ENCODE measurements around the gene COP1. TPM values are rescaled to one million over a fixed set of nuclear protein-coding genes. Genes with fewer than 3 reads are reported as not detected.

Gene COP1
- total and polyA plus RNA-seq, 2 of the 13 experiments (the other 11 are each of a cell fraction or from before 2014, with no cell fraction given), result 20.5 to 51.3 TPM

- H3K4me1 ChIP-seq (ENCODE audit: insufficient read depth, low read length), result no peaks in the 10 kb centered on the region
- no peak for TF ChIP-seq ZMYM4 (CRISPR knock-in tag; IDR thresholded peaks at IDR 0.05)
- no peak for TF ChIP-seq ZIK1 (CRISPR knock-in tag; IDR thresholded peaks at IDR 0.05; ENCODE audit: borderline replicate concordance, low read depth)
- TF ChIP-seq MBD4 (IDR thresholded peaks at IDR 0.05; ENCODE audit: borderline replicate concordance, low read length), result no peak
- no peak for TF ChIP-seq MXD3 (CRISPR knock-in tag; IDR thresholded peaks at IDR 0.05)
- no peak for TF ChIP-seq ASH2L (IDR thresholded peaks at IDR 0.05; ENCODE audit: insufficient read length, low read depth, low read length)
- TF ChIP-seq HNRNPUL1 (IDR thresholded peaks at IDR 0.05; ENCODE audit: low read depth, low read length), result no peak
- no peak for TF ChIP-seq ZNF710 (CRISPR knock-in tag; IDR thresholded peaks at IDR 0.05; ENCODE audit: borderline replicate concordance)
- no peak for TF ChIP-seq MLX (CRISPR knock-in tag; IDR thresholded peaks at IDR 0.05)
- no peak for TF ChIP-seq ATF1 (CRISPR knock-in tag; IDR thresholded peaks at IDR 0.05)
- TF ChIP-seq ZFP37 (CRISPR knock-in tag; IDR thresholded peaks at IDR 0.05; ENCODE audit: borderline replicate concordance), result no peak
- no peak for TF ChIP-seq PCBP1 (IDR thresholded peaks at IDR 0.05; ENCODE audit: borderline replicate concordance, low read depth, low read length)
- TF ChIP-seq ZEB1 (IDR thresholded peaks at IDR 0.05; ENCODE audit: insufficient replicate concordance, low read depth), result no peak
- no peak for TF ChIP-seq TIGD3 (CRISPR knock-in tag; IDR thresholded peaks at IDR 0.05; ENCODE audit: borderline replicate concordance)
- no peak for TF ChIP-seq FOXK2 (IDR thresholded peaks at IDR 0.05)
- H3K36me3 ChIP-seq (replicated peaks in 1 of 2; ENCODE audit: control insufficient read depth in 1 of 2, insufficient read depth in 2 of 2, low read length in 2 of 2), result peaks cover 0 to 17% of the 10 kb centered on the region in 2 experiments; a peak in 2 of 5 replicates
- H3K9ac ChIP-seq (ENCODE audit: insufficient read depth, low read depth, low read length), result no peak overlapping the region
- 0 out of 2 replicates have a peak, but pooled peaks cover 6% of the 10 kb centered on the region for H3K9me3 ChIP-seq (ENCODE audit: low read length)
- H4K20me1 ChIP-seq (ENCODE audit: insufficient read depth, low read length), result no peaks in the 10 kb centered on the region
- H2AFZ ChIP-seq (ENCODE audit: low read length), result no peak overlapping the region
- intact Hi-C loops (cut with micrococcal nuclease; ENCODE audit: unreplicated experiment), result no loop called here
- WGBS (ENCODE audit: low lambda C conversion rate), result 100% methylated on average over 1 of the region's 1 CpG
- FAIRE-seq (no peak), ATAC-seq (no peak), DNase-seq (ENCODE audit: low spot score) (no peak)
- no peaks in the 10 kb centered on the region for H3K79me2 ChIP-seq (ENCODE audit: insufficient read depth, low read length)
- no peaks in the 10 kb centered on the region for H3K27me3 ChIP-seq (ENCODE audit: control insufficient read depth in 1 of 2, insufficient read depth in 2 of 2, low read length in 2 of 2)
- POLR2A ChIA-PET, result no interaction called here
- no TSS peak for BruUV-seq (replicated peaks)
- CTCF ChIA-PET (ENCODE audit: low intra/inter-chr PET ratio, low total read pairs), result no interaction called here
- in situ Hi-C loops (cut with HindIII; ENCODE audit: extremely low pct_ligation_motif_present, low pct_unique_long_range_greater_than_20kb), result no loop called here
- H3K27ac ChIP-seq (ENCODE audit: extremely low read length, insufficient read depth, low read length), result no peak overlapping the region
- no peak overlapping the region for H3K4me3 ChIP-seq (replicated peaks in 1 of 3; ENCODE audit: insufficient read depth in 1 of 3, low read depth in 2 of 3, low read length in 3 of 3)
- H3K4me2 ChIP-seq (ENCODE audit: low read depth, low read length), result no peak overlapping the region
These were observed 255.5 kb downstream of the COP1 start for GRCh38 chr1:175951627-175952026.

Data from HepG2 (cell line).